ENCODE results near the gene DHRS7C. TPM values are rescaled to one million over a fixed set of nuclear protein-coding genes. Genes with fewer than 3 reads are reported as not detected.

The DHRS7C gene
- polyA plus RNA-seq, 3 donors = not detected

- Mint-ChIP-seq H3K27ac (no peak overlapping the region), H3K36me3 (no peaks in the 10 kb centered on the region), H3K4me1 (no peaks in the 10 kb centered on the region), H3K4me3 (no peak overlapping the region), H3K27me3 (ENCODE audit: low read depth in 3 of 3) (peaks cover 0 to 2% (median 1%) of the 10 kb centered on the region in 3 donors), H3K9me3 (peaks cover 0 to 1% (median 0%) of the 10 kb centered on the region in 7 donors)
- Histone ChIP-seq H3K79me2 (ENCODE audit: insufficient read depth, low read length) (no peaks in the 10 kb centered on the region), H3K27ac (ENCODE audit: low read depth in 1 of 2, low read length in 2 of 2) (no peak overlapping the region), H4K20me1 (ENCODE audit: insufficient read depth, low read length) (no peaks in the 10 kb centered on the region), H3K9me3 (replicated peaks in 1 of 2; ENCODE audit: control insufficient read depth in 1 of 2, insufficient read depth in 1 of 2, low read length in 2 of 2) (no peaks in the 10 kb centered on the region), H3K36me3 (replicated peaks in 1 of 2; ENCODE audit: control insufficient read depth in 1 of 2, insufficient read depth in 2 of 2, low read length in 2 of 2) (no peaks in the 10 kb centered on the region), H3K4me2 (replicated peaks; ENCODE audit: extremely low read depth, low read length, poor library complexity, severe bottlenecking) (no peak overlapping the region), H3K27me3 (ENCODE audit: control insufficient read depth in 2 of 2, insufficient read depth in 2 of 2, low read length in 2 of 2) (no peaks in the 10 kb centered on the region), H3K4me1 (ENCODE audit: control insufficient read depth in 1 of 2, insufficient read depth in 2 of 2, low read length in 2 of 2) (no peaks in the 10 kb centered on the region), H2AFZ (ENCODE audit: insufficient read depth, low read depth, low read length, poor library complexity, severe bottlenecking) (no peak overlapping the region), H3K4me3 (replicated peaks in 1 of 3; ENCODE audit: low read depth in 2 of 3, low read length in 3 of 3) (no peak overlapping the region), H3K9ac (ENCODE audit: insufficient read depth, low read length, poor library complexity, severe bottlenecking) (no peak overlapping the region)
- intact Hi-C loops (cut with micrococcal nuclease) = no loop called here
- no peak for TF ChIP-seq CTCF (IDR thresholded peaks at IDR 0.05)
- DNase-seq = no peak
- 90% methylated on average over 2 of the region's 4 CpGs for WGBS (ENCODE audit: insufficient coverage)
These were observed 27.4 kb upstream of the DHRS7C start for GRCh38 chr17:9818760-9819159.

GRCh38 chr17:9817086-9817485, 25.7 kb upstream of the DHRS7C start:
- Mint-ChIP-seq H3K27ac (no peak overlapping the region), H3K27me3 (ENCODE audit: low read depth in 3 of 3) (peaks cover 0 to 2% (median 1%) of the 10 kb centered on the region in 3 donors), H3K4me1 (no peaks in the 10 kb centered on the region), H3K36me3 (no peaks in the 10 kb centered on the region), H3K9me3 (peaks cover 0 to 2% (median 0%) of the 10 kb centered on the region in 7 donors), H3K4me3 (no peak overlapping the region)
- no peak for DNase-seq
- Histone ChIP-seq H3K79me2 (ENCODE audit: insufficient read depth, low read length) (no peaks in the 10 kb centered on the region), H3K4me3 (replicated peaks in 1 of 3; ENCODE audit: low read depth in 2 of 3, low read length in 3 of 3) (no peak overlapping the region), H3K4me1 (ENCODE audit: control insufficient read depth in 1 of 2, insufficient read depth in 2 of 2, low read length in 2 of 2) (no peaks in the 10 kb centered on the region), H3K27ac (ENCODE audit: low read depth in 1 of 2, low read length in 2 of 2) (no peak overlapping the region), H3K9ac (ENCODE audit: insufficient read depth, low read length, poor library complexity, severe bottlenecking) (no peak overlapping the region), H3K27me3 (ENCODE audit: control insufficient read depth in 2 of 2, insufficient read depth in 2 of 2, low read length in 2 of 2) (no peaks in the 10 kb centered on the region), H2AFZ (ENCODE audit: insufficient read depth, low read depth, low read length, poor library complexity, severe bottlenecking) (no peak overlapping the region), H3K4me2 (replicated peaks; ENCODE audit: extremely low read depth, low read length, poor library complexity, severe bottlenecking) (no peak overlapping the region), H3K36me3 (replicated peaks in 1 of 2; ENCODE audit: control insufficient read depth in 1 of 2, insufficient read depth in 2 of 2, low read length in 2 of 2) (no peaks in the 10 kb centered on the region), H3K9me3 (replicated peaks in 1 of 2; ENCODE audit: control insufficient read depth in 1 of 2, insufficient read depth in 1 of 2, low read length in 2 of 2) (no peaks in the 10 kb centered on the region), H4K20me1 (ENCODE audit: insufficient read depth, low read length) (no peaks in the 10 kb centered on the region)
- TF ChIP-seq CTCF (IDR thresholded peaks at IDR 0.05) = no peak
- WGBS (ENCODE audit: insufficient coverage) = 49% methylated on average over 4 of the region's 8 CpGs
- intact Hi-C loops (cut with micrococcal nuclease) = no loop called here

Measured in CD14-positive monocyte (primary cell).